ENCODE data around the gene C6orf62.
"Not testable (repeated sequence)": the region's sequence is repeated elsewhere in the genome, so short reads cannot be mapped to it uniquely, and the experiment has no call there.

Gene C6orf62

DNA sequence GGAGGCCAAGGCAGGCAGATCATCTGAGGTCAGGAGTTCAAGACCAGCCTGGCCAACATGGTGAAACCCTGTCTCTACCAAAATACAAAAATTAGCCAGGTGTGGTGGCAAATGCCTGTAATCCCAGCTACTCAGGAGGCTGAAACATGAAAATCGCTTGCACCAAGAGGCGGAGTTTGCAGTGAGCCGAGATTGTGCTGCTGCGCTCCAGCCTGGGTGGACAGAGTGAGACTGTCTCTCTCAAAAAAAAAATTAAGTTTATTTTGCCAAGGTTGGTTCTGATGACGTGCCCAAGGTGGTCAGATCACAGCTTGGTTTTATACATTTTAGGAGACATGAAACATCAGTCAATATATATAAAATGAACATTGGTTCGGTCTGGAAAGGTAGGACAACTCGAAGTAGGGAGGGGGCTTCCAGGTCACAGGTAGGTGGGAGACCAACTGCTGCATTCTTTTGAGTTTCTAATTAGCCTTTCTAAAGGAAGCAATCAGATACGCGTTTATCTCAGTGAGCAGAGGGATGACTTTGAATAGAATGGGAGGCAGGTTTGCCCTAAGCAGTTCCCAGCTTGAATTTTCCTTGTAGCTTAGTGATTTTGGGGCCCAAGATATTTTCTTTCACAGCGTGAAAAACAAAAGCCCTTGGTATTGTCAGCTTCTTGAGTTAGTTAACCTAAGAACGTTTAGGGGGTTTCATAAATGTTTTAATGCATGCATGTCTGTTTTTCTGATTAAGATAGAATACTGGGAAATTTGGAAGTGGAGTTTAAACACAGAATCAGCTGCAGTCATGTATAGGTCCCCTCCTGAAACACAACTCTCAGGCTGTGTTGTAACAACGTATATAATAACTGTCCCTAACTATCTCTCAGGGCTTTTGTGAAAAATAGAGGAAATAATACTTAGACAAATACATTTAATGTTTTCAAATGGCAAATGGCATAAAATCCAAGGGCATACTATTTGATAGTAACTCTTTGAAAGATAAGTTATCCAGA is 35.4 kb downstream of the C6orf62 start:
- no peak for ATAC-seq
- TF ChIP-seq BACH2 (CRISPR knock-in tag; IDR thresholded peaks at IDR 0.05; ENCODE audit: borderline replicate concordance) (no peak), ZC3H10 (CRISPR knock-in tag; IDR thresholded peaks at IDR 0.05) (no peak), ZNF70 (CRISPR knock-in tag; IDR thresholded peaks at IDR 0.05) (no peak), ESRRG (CRISPR knock-in tag; IDR thresholded peaks at IDR 0.05) (no peak), TOX (CRISPR knock-in tag; IDR thresholded peaks at IDR 0.05; ENCODE audit: borderline replicate concordance) (no peak), ISL1 (CRISPR knock-in tag; IDR thresholded peaks at IDR 0.05) (no peak), ZNF8 (CRISPR knock-in tag; IDR thresholded peaks at IDR 0.05) (no peak), TCF4 (CRISPR knock-in tag; IDR thresholded peaks at IDR 0.05; ENCODE audit: borderline replicate concordance) (no peak)
- TF ChIP-seq, protein P1, sequence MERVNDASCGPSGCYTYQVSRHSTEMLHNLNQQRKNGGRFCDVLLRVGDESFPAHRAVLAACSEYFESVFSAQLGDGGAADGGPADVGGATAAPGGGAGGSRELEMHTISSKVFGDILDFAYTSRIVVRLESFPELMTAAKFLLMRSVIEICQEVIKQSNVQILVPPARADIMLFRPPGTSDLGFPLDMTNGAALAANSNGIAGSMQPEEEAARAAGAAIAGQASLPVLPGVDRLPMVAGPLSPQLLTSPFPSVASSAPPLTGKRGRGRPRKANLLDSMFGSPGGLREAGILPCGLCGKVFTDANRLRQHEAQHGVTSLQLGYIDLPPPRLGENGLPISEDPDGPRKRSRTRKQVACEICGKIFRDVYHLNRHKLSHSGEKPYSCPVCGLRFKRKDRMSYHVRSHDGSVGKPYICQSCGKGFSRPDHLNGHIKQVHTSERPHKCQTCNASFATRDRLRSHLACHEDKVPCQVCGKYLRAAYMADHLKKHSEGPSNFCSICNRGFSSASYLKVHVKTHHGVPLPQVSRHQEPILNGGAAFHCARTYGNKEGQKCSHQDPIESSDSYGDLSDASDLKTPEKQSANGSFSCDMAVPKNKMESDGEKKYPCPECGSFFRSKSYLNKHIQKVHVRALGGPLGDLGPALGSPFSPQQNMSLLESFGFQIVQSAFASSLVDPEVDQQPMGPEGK (CRISPR knock-in tag; IDR thresholded peaks at IDR 0.05; ENCODE audit: borderline replicate concordance) = no peak

GRCh38 chr6:24680582-24680981 is 38.4 kb downstream of the C6orf62 start:
- TF ChIP-seq, protein P2, sequence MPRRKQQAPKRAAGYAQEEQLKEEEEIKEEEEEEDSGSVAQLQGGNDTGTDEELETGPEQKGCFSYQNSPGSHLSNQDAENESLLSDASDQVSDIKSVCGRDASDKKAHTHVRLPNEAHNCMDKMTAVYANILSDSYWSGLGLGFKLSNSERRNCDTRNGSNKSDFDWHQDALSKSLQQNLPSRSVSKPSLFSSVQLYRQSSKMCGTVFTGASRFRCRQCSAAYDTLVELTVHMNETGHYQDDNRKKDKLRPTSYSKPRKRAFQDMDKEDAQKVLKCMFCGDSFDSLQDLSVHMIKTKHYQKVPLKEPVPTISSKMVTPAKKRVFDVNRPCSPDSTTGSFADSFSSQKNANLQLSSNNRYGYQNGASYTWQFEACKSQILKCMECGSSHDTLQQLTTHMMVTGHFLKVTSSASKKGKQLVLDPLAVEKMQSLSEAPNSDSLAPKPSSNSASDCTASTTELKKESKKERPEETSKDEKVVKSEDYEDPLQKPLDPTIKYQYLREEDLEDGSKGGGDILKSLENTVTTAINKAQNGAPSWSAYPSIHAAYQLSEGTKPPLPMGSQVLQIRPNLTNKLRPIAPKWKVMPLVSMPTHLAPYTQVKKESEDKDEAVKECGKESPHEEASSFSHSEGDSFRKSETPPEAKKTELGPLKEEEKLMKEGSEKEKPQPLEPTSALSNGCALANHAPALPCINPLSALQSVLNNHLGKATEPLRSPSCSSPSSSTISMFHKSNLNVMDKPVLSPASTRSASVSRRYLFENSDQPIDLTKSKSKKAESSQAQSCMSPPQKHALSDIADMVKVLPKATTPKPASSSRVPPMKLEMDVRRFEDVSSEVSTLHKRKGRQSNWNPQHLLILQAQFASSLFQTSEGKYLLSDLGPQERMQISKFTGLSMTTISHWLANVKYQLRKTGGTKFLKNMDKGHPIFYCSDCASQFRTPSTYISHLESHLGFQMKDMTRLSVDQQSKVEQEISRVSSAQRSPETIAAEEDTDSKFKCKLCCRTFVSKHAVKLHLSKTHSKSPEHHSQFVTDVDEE (CRISPR knock-in tag; IDR thresholded peaks at IDR 0.05) = no peak
- TF ChIP-seq, protein P3, sequence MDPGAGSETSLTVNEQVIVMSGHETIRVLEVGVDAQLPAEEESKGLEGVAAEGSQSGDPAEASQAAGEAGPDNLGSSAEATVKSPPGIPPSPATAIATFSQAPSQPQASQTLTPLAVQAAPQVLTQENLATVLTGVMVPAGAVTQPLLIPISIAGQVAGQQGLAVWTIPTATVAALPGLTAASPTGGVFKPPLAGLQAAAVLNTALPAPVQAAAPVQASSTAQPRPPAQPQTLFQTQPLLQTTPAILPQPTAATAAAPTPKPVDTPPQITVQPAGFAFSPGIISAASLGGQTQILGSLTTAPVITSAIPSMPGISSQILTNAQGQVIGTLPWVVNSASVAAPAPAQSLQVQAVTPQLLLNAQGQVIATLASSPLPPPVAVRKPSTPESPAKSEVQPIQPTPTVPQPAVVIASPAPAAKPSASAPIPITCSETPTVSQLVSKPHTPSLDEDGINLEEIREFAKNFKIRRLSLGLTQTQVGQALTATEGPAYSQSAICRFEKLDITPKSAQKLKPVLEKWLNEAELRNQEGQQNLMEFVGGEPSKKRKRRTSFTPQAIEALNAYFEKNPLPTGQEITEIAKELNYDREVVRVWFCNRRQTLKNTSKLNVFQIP (CRISPR knock-in tag; IDR thresholded peaks at IDR 0.05; ENCODE audit: borderline replicate concordance, low read depth) = no peak
- TF ChIP-seq ZNF70 (CRISPR knock-in tag; IDR thresholded peaks at IDR 0.05) = no peak
- no peak for TF ChIP-seq TCF4 (CRISPR knock-in tag; IDR thresholded peaks at IDR 0.05; ENCODE audit: borderline replicate concordance)
- no peak for TF ChIP-seq ZFP30 (CRISPR knock-in tag; IDR thresholded peaks at IDR 0.05)
- no peak for TF ChIP-seq TOX (CRISPR knock-in tag; IDR thresholded peaks at IDR 0.05; ENCODE audit: borderline replicate concordance)
- TF ChIP-seq ESRRG (CRISPR knock-in tag; IDR thresholded peaks at IDR 0.05) = no peak
- no peak for TF ChIP-seq CREB5 (CRISPR knock-in tag; IDR thresholded peaks at IDR 0.05; ENCODE audit: low read depth)
- no peak for TF ChIP-seq ZNF565 (CRISPR knock-in tag; conservative IDR thresholded peaks at IDR 0.05; ENCODE audit: low read depth)
- TF ChIP-seq CSRNP3 (CRISPR knock-in tag; IDR thresholded peaks at IDR 0.05) = no peak
- no peak for TF ChIP-seq ZC3H10 (CRISPR knock-in tag; IDR thresholded peaks at IDR 0.05)
- no peak for TF ChIP-seq GLIS3 (CRISPR knock-in tag; IDR thresholded peaks at IDR 0.05)
- no peak for TF ChIP-seq RARB (CRISPR knock-in tag; IDR thresholded peaks at IDR 0.05)
- TF ChIP-seq, protein P1 (CRISPR knock-in tag; IDR thresholded peaks at IDR 0.05; ENCODE audit: borderline replicate concordance) = no peak
- TF ChIP-seq SNAI2 (CRISPR knock-in tag; IDR thresholded peaks at IDR 0.05) = no peak
- ATAC-seq = no peak

GRCh38 chr6:24678792-24679352 is 40.1 kb downstream of the C6orf62 start:
- ATAC-seq = not testable (repeated sequence)

Data from SK-N-SH treated with all-trans-retinoic acid at 6 μM for 48 hours (cell line).